ENCODE results near the gene PNPLA6. TPM values are rescaled to one million over a fixed set of nuclear protein-coding genes. Genes with fewer than 3 reads are reported as not detected.

PNPLA6 gene
- total and polyA plus RNA-seq, 2 experiments from 2014 or later = 66.6 to 135 TPM

GRCh38 chr19:7582446-7582845, 46.9 kb downstream of the PNPLA6 start:
- Mint-ChIP-seq H3K9me3 (no peaks in the 10 kb centered on the region), H3K36me3 (ENCODE audit: low read depth) (no peaks in the 10 kb centered on the region), H3K4me3 (no peak overlapping the region), H3K4me1 (no peaks in the 10 kb centered on the region), H3K27ac (no peak overlapping the region), H3K27me3 (ENCODE audit: insufficient read depth, low read depth, poor library complexity) (peaks cover 9% of the 10 kb centered on the region)
- peak; percentile 48; the same call in 2 of the 3 replicates for ATAC-seq
- no peak for DNase-seq (ENCODE audit: low spot score)
- Histone ChIP-seq H3F3A (replicated peaks; ENCODE audit: low read depth) (no peaks in the 10 kb centered on the region), H4K20me1 (replicated peaks; ENCODE audit: insufficient read depth) (no peaks in the 10 kb centered on the region), H3K36me3 (ENCODE audit: insufficient read depth) (no peaks in the 10 kb centered on the region), H3K4me3 (no peak overlapping the region), H2AFZ (no peak overlapping the region), H3K9me2 (ENCODE audit: insufficient read depth) (no peaks in the 10 kb centered on the region), H3K4me2 (no peak overlapping the region), H3K4me1 (ENCODE audit: insufficient read depth) (no peaks in the 10 kb centered on the region), H3K79me2 (replicated peaks; ENCODE audit: insufficient read depth) (no peaks in the 10 kb centered on the region), H3K27me3 (ENCODE audit: insufficient read depth) (no peaks in the 10 kb centered on the region), H3K27ac (ENCODE audit: low read depth) (no peak overlapping the region)
- TF ChIP-seq EZH2phosphoT487 (IDR thresholded peaks at IDR 0.05; ENCODE audit: unreplicated experiment) = no peak
- no peak for TF ChIP-seq STAT1 (IDR thresholded peaks at IDR 0.05; ENCODE audit: unreplicated experiment)
- TF ChIP-seq REST (IDR thresholded peaks at IDR 0.05; ENCODE audit: unreplicated experiment) = no peak
- no peak for TF ChIP-seq ZNF462 (CRISPR knock-in tag; IDR thresholded peaks at IDR 0.05)
